SH-SY5Y (cell line): ENCODE results near the gene ACSM2A.
"Not testable (repeated sequence)": the region's sequence is repeated elsewhere in the genome, so short reads cannot be mapped to it uniquely, and the experiment has no call there.

Experiments
- GATA2 ChIP-seq: IDR thresholded peaks from 2 replicates; pipeline ENCODE4 v1.6.1; 2011; ENCODE audit warnings: mild to moderate bottlenecking, low read depth, low read length
- GATA3 ChIP-seq: IDR thresholded peaks from 2 replicates; pipeline ENCODE4 v1.6.1; 2011; ENCODE audit warnings: low read depth, mild to moderate bottlenecking, low read length, moderate library complexity

Gene ACSM2A, protein sequence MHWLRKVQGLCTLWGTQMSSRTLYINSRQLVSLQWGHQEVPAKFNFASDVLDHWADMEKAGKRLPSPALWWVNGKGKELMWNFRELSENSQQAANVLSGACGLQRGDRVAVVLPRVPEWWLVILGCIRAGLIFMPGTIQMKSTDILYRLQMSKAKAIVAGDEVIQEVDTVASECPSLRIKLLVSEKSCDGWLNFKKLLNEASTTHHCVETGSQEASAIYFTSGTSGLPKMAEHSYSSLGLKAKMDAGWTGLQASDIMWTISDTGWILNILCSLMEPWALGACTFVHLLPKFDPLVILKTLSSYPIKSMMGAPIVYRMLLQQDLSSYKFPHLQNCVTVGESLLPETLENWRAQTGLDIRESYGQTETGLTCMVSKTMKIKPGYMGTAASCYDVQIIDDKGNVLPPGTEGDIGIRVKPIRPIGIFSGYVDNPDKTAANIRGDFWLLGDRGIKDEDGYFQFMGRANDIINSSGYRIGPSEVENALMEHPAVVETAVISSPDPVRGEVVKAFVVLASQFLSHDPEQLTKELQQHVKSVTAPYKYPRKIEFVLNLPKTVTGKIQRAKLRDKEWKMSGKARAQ

DNA sequence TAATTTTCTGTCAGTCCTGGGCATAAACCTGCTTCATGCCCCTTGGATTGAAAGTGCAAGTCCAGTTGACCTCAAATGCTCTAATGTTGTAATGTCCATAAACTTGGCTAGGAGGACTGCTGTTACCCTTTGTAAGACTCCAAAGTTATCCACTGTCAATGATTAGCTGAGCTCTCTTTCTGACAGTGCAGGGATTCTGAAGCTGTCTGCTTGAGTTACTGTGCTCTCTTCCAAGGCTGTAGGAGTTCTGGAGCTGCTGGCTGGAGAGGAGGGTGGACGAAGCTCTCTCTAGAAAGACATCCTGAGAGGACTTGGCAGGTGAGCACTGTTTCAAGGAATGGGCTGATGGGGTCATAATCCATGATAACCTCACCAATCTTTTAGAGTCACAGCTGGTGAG lies at the start of gene ACSM2A:
Gene ACSM2A (plus strand): TSS at position 158 of the 400 bp plus-strand sequence. CDS start 8,594 bp downstream, outside the sequence.
- TF ChIP-seq GATA2, GATA3: not testable (repeated sequence)

DNA sequence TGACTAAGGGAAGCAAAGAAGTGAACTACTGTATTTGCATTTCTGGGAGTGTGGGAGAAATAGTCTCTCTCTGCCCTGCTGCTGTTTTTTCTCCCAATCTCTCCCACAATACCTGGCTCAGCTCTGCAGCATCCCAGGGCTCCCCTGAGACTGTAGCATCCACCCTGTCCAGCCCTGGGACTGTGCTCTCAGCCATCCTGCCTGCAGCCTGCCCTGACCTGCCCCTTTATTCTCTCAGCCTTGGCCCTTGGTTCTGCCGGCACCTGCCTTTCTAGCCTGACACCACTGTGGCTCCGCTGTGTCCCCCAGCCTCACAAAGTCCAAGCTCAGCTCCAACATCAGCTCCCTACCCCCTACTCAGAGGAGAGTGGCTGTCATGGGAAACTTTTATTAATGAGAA lies 48.7 kb upstream of the ACSM2A start:
- TF ChIP-seq GATA3 (no peak), GATA2 (no peak)

DNA sequence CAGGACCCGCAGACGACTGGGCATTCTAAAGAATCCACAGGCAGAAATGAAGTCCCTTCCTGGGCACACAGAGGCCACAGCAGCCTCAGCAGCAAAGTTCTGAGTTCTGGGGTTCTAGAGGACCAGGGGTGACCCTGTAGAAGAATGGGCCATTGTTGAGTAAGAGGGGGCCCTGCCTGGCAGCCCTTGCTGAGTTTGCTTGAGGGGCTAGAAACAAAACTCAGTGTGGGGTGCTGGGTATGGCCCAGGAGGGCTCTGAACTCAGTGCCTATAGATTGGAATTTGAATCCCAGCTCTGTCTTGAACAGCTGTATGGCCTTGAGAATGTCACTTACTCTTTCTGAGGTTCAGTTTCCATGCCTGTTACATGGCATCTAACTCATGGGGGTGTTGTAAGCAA lies 46.7 kb upstream of the ACSM2A start, which contains the start of gene PDILT:
Gene PDILT (minus strand): TSS at position 101 of the 400 bp plus-strand sequence. CDS start 5,437 bp downstream, outside the sequence.
- no peak for TF ChIP-seq GATA3
- no peak for TF ChIP-seq GATA2

GRCh38 chr16:20409398-20410120 lies 41.8 kb upstream of the ACSM2A start, which contains the start of gene ACSM5:
Gene ACSM5 (plus strand): TSS chr16:20409534. CDS start chr16:20411485, 1,951 bp downstream.
- TF ChIP-seq GATA3, result no peak
- TF ChIP-seq GATA2, result no peak

GRCh38 chr16:20410121-20410723 lies 41.1 kb upstream of the ACSM2A start:
- no peak for TF ChIP-seq GATA3
- no peak for TF ChIP-seq GATA2

GRCh38 chr16:20411055-20411454 lies 40.3 kb upstream of the ACSM2A start:
- TF ChIP-seq GATA2 (no peak), GATA3 (no peak)

GRCh38 chr16:20415541-20415940 lies 35.8 kb upstream of the ACSM2A start:
- TF ChIP-seq GATA2, result no peak
- TF ChIP-seq GATA3, result no peak

GRCh38 chr16:20424129-20424866 lies 27.0 kb upstream of the ACSM2A start:
- no peak for TF ChIP-seq GATA3
- no peak for TF ChIP-seq GATA2

DNA sequence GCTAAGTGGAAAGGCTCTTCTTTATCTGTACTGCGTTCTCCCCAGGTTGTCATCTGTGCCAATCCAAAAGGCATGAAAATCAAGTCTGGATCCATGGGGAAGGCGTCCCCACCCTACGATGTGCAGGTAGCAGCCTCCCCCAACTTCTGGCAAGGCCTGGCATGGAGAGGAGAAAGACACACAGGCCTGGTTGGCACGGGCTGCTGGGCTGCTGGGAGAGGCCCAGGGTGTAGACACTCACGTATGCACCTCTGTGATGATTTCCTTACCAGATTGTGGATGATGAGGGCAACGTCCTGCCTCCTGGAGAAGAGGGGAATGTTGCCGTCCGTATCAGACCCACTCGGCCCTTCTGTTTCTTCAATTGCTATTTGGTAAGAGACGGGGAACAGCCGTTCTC lies 20.4 kb upstream of the ACSM2A start:
- TF ChIP-seq GATA3 (no peak), GATA2 (no peak)

GRCh38 chr16:20441191-20441590 lies 10.1 kb upstream of the ACSM2A start:
- TF ChIP-seq GATA2 (no peak), GATA3 (no peak)

DNA sequence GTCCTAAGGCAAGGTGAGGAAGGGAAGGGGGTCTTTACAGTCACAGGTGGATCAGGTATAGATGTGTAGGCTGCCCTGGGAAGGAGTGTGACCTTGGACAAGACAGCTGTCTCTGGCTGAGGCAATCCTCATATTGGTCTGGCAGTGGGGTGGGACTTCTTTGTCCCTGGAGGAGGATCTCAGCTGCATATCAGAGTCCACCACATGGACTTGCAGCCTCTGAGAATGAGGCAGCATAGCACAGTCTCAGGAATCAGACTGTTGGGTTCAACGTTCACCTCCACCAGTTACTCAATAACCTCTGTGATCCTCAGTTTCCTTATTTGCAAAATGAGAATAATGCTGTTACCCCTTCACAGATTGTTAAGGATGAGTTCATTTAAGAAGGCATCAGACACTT lies 33.4 kb downstream of the ACSM2A start:
- TF ChIP-seq GATA2 (no peak), GATA3 (no peak)

DNA sequence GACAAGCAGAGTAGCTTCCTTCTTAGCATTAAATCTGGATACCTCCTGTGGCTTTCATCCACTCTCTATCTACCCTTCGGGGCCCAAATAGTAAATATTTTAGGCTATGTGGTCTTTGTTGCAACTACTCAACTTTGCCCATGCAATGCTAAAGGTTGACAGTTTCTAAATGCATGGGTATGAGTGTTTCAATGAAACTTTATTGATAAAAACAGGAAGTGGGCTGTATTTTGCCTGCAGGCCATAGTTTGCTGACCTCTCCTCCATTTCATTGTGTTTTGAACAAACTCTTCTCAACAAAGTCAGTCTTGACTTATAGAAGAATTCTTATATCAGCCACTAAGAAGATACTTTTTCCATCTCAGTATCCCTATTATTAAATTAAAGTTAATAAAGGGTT lies 34.1 kb downstream of the ACSM2A start:
- TF ChIP-seq GATA3, result no peak
- TF ChIP-seq GATA2, result no peak

DNA sequence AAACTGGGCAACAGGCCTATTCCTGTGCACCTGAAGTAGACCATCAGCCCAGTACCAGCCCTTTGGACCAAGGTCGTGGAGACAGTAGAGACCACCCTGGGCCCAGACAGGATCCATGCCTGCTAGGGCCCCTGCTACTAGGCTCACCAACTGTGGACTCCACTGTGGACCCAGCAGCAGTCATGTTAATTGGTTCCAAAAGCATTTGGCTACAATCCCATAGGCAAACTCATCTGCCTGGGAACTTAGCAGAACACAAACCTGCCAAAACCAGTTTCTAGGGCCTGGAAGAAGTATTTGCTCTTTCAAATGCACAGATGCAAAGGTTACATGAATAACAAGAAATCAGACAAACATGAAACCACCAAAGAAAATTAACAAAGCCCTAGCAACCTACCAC lies 53.1 kb downstream of the ACSM2A start:
- TF ChIP-seq GATA3 (no peak), GATA2 (no peak)

- TF ChIP-seq GATA2 (no peak), GATA3 (no peak)
Measured at GRCh38 chr16:20507280-20507679, 56.0 kb downstream of the ACSM2A start.
